NCI-H1048 (cell line): Measurements from ENCODE around the gene NCOA3.

Source experiments
- DNase-seq: peaks from one replicate; lab custom pipeline; 2025; lab: John Stamatoyannopoulos, UW

NCOA3 gene

GRCh38 chr20:47635256-47635655, 133.6 kb downstream of the NCOA3 start:
- DNase-seq, result no peak

GRCh38 chr20:47638851-47639250, 137.2 kb downstream of the NCOA3 start:
- no peak for DNase-seq

GRCh38 chr20:47642118-47642517, 140.4 kb downstream of the NCOA3 start:
- no peak for DNase-seq

- DNase-seq, result no peak
Measured at GRCh38 chr20:47642624-47643023, 140.9 kb downstream of the NCOA3 start.

- no peak for DNase-seq
Measured at GRCh38 chr20:47645632-47646031, 143.9 kb downstream of the NCOA3 start.

GRCh38 chr20:47647994-47648393, 146.3 kb downstream of the NCOA3 start:
- no peak for DNase-seq

- no peak for DNase-seq
Measured at GRCh38 chr20:47648943-47649342, 147.3 kb downstream of the NCOA3 start.

- DNase-seq, result no peak
Measured at GRCh38 chr20:47652301-47652700, 150.6 kb downstream of the NCOA3 start.

GRCh38 chr20:47652794-47653193, 151.1 kb downstream of the NCOA3 start:
- DNase-seq, result no peak

- DNase-seq, result no peak
Measured at GRCh38 chr20:47653869-47654268, 152.2 kb downstream of the NCOA3 start.

GRCh38 chr20:47654370-47654769, 152.7 kb downstream of the NCOA3 start:
- no peak for DNase-seq

GRCh38 chr20:47655635-47656034, 153.9 kb downstream of the NCOA3 start:
- no peak for DNase-seq

- no peak for DNase-seq
Measured at GRCh38 chr20:47656318-47656717, 154.6 kb downstream of the NCOA3 start.

- no peak for DNase-seq
Measured at GRCh38 chr20:47659904-47660601, 158.4 kb downstream of the NCOA3 start.

- DNase-seq, result no peak
Measured at GRCh38 chr20:47660602-47660905, 158.9 kb downstream of the NCOA3 start.

GRCh38 chr20:47660983-47661700, 159.5 kb downstream of the NCOA3 start:
- no peak for DNase-seq

- DNase-seq, result no peak
Measured at GRCh38 chr20:47661714-47662113, 160.0 kb downstream of the NCOA3 start.

- no peak for DNase-seq
Measured at GRCh38 chr20:47662483-47663353, 161.0 kb downstream of the NCOA3 start.

GRCh38 chr20:47663354-47664067, 161.8 kb downstream of the NCOA3 start:
- DNase-seq, result peak; percentile 42

- DNase-seq, result no peak
Measured at GRCh38 chr20:47664068-47664437, 162.4 kb downstream of the NCOA3 start.

GRCh38 chr20:47664744-47665143, 163.1 kb downstream of the NCOA3 start:
- no peak for DNase-seq
